ENCODE results near the gene GALNS. TPM values are rescaled to one million over a fixed set of nuclear protein-coding genes. Genes with fewer than 3 reads are reported as not detected.
"Not testable (repeated sequence)": the region's sequence is repeated elsewhere in the genome, so short reads cannot be mapped to it uniquely, and the experiment has no call there.

The GALNS gene
- total and polyA plus RNA-seq, 5 donors = 17.6 to 22.3 (median 19.1) TPM

DNA sequence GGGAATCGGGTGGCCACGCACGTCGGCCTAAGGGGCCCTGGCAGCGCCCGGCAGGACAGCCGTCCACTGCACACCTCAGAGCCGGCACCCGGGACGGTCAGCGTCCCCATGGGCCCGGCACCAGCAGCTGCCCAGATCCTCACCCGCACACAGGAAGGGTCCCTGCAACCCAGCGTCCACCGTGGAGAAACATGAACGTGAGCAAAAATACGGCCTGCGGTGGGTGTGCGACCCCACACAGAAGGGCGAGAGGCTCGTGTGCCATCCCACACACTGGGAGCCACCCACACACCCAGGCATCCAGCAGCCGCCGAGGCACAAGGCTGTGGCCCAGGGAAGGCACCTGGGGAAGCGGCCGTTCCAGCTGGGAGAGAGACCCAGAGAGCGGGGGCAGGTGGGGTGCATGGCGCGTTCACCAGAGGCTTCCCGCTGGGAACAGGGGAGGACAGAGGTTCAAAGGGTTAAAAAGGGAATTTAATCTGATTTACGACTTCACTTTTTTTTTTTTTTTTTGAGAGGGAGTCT is 78.1 kb downstream of the GALNS start:
- ATAC-seq (no peak), DNase-seq (no peak)
- Histone ChIP-seq H3K27me3 (ENCODE audit: control insufficient read depth, insufficient read depth) (no peaks in the 10 kb centered on the region), H3K4me3 (ENCODE audit: low read length) (no peak overlapping the region), H3K27ac (ENCODE audit: low read length) (no peak overlapping the region), H3K9me3 (ENCODE audit: control insufficient read depth, low read length) (no peaks in the 10 kb centered on the region), H3K4me1 (ENCODE audit: control insufficient read depth, insufficient read depth, low read length) (peaks cover 7% of the 10 kb centered on the region)
- intact Hi-C loops (cut with DNase I) = no loop called here
- WGBS = 88% methylated on average over 30 of the region's 30 CpGs

DNA sequence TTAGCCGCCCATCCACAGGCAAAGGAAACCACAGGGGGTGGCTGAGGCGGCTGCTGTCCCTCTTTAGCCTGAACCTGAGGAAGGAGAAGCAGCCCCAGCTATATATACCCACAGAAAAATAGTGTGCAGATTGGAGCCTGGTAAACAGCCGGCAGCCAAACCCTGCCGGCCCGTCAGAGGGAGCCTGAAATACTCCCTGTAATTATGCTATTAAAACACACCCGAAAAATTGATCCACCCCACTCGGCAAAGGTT is 78.5 kb downstream of the GALNS start:
- no peaks in the 10 kb centered on the region for H3K27me3 ChIP-seq (ENCODE audit: control insufficient read depth, insufficient read depth)
- DNase-seq (no peak), ATAC-seq (no peak)
- peaks cover 8% of the 10 kb centered on the region for H3K4me1 ChIP-seq (ENCODE audit: control insufficient read depth, insufficient read depth, low read length)
- no peaks in the 10 kb centered on the region for H3K9me3 ChIP-seq (ENCODE audit: control insufficient read depth, low read length)
- no peak overlapping the region for H3K4me3 ChIP-seq (ENCODE audit: low read length)
- H3K27ac ChIP-seq (ENCODE audit: low read length) = no peak overlapping the region
- intact Hi-C loops (cut with DNase I) = no loop called here
- WGBS = 80% methylated on average over 7 of the region's 7 CpGs

DNA sequence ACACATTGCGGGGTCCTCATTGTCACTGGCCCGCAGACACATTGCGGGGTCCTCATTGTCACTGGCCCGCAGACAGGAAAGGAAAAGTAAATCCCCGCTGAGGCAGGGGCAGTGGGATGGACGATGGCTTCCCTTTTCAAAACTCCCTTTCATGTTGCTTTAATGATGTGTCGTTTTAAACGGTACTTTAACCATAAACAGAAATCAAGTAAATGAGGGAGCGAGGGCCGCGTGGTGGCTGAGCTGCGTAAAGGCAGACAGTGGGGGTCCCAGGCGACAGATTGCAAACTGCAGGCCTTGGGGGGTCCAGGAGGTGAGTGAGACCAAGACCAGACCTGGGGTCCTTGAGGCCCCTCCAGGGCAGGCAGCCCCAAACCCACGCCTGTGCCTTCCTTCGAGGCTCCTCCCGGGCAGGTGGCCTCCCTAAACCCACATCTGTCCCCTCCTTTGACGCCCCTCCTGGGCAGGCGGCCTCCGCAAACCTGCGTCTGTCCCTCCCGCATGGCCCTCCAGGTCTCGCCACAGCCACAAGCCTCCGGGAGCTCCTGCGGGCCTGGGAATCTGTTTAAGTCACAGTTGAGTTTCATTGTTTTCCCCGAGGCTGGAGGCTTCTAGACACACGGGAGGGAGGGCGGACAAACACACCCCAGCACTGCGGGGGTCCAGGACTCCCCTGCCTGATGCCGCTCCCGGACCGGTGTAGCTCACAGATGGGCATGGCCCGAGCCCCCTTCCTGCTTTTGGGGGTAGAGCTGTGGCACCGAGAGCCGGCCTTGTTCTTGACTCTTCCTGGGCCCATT is 79.1 kb downstream of the GALNS start:
- Histone ChIP-seq H3K9me3 (ENCODE audit: control insufficient read depth, low read length) (no peaks in the 10 kb centered on the region), H3K27ac (ENCODE audit: low read length) (no peak overlapping the region), H3K4me1 (ENCODE audit: control insufficient read depth, insufficient read depth, low read length) (peaks cover 9% of the 10 kb centered on the region), H3K4me3 (ENCODE audit: low read length) (no peak overlapping the region), H3K27me3 (ENCODE audit: control insufficient read depth, insufficient read depth) (no peaks in the 10 kb centered on the region)
- 88% methylated on average over 34 of the region's 34 CpGs for WGBS
- intact Hi-C loops (cut with DNase I) = no loop called here
- no peak for DNase-seq
- no peak for ATAC-seq

DNA sequence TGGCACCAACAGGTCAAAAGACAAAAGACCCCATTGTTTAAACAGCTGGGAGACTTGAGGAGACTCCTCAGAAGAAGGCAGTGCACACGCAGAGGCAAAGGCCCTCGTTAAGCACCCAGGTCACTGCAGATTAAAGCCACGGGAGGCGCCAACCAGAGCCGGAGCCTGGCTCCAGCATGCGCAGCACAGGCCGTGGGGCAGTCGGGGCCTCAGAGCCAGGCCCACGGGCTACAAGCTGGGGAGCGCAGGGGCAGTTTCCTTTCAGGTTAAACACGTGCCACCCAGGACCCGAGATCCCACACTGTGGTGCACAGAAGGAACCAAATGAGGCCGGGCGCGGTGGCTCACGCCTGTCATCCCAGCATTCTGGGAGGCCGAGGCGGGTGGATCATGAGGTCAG is 80.9 kb downstream of the GALNS start:
- intact Hi-C loops (cut with DNase I) = no loop called here
- Histone ChIP-seq H3K4me1 (ENCODE audit: control insufficient read depth, insufficient read depth, low read length) (peaks cover 12% of the 10 kb centered on the region), H3K9me3 (ENCODE audit: control insufficient read depth, low read length) (no peaks in the 10 kb centered on the region), H3K4me3 (ENCODE audit: low read length) (no peak overlapping the region), H3K27ac (ENCODE audit: low read length) (no peak overlapping the region), H3K27me3 (ENCODE audit: control insufficient read depth, insufficient read depth) (no peaks in the 10 kb centered on the region)
- ATAC-seq = no peak
- 94% methylated on average over 18 of the region's 18 CpGs for WGBS
- peak in 1 of 3 donors; percentile 32 for DNase-seq

DNA sequence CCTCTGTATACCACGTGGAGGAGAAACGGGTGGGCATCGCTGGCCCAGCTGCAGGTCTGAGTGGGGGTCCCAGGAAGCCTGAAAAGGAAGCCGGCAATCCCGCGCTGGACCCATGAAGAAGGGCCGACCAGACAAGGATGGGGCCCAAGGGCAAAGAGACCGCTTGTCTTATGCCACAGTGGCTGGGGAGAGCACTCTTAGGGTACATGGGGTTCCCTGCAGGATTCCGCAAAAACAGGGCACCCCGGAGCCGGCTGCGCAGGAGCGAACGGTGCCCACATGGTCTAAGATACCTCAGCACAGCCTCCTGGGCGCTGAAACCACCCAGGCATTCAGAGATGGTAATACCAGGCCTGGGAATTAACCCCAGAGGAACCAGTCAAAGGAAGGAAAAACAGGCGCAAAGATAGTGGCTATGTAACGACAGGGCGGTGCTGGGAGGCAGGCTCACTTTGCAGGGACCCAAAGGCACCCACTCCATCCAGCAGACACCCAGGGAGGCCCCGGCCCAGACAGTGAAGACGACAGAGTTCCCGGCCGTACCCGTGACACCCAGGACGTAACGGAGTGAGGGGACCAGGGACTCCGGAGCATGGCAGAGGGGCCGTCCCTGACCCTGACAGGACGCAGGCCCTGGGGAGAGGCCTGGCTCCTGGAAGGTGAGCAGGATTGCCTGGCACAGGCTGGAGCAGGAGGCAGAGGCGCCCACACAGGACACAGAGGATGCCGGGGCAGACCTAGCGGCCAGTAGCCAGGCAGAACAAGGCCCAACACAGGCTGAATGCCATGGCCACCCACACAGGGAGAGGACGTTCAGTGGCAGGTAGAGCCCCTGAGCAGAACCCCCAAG is 82.0 kb downstream of the GALNS start:
- H3K27ac ChIP-seq (ENCODE audit: low read length) = no peak overlapping the region
- 92% methylated on average over 32 of the region's 32 CpGs for WGBS
- H3K4me1 ChIP-seq (ENCODE audit: control insufficient read depth, insufficient read depth, low read length) = peaks cover 10% of the 10 kb centered on the region
- no peaks in the 10 kb centered on the region for H3K27me3 ChIP-seq (ENCODE audit: control insufficient read depth, insufficient read depth)
- H3K4me3 ChIP-seq (ENCODE audit: low read length) = no peak overlapping the region
- ATAC-seq (no peak), DNase-seq (no peak)
- H3K9me3 ChIP-seq (ENCODE audit: control insufficient read depth, low read length) = no peaks in the 10 kb centered on the region
- intact Hi-C loops (cut with DNase I) = no loop called here

DNA sequence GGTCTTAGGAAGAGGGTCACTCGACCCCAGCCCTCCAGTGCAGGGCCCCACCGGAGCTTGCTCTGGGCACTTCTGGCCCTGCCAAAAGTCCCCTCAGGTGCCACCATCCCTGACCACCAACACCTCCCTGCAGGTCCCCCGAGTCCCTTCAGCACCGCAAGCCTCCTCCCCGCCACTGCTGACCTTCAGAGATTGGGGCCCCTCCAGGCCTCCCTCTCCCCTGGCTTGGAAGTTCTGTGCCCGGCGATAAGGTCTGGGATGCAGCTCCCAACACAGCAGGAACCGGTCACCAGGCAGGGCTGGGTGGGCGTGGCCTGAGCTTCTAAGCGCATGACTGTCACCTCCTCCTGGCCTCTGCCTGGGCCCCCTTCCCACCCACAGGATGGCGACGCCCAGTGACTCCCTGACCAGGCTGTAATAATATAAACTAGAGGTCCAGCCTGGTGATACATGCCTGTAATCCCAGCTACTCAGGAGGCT is 82.9 kb downstream of the GALNS start:
- H3K27ac ChIP-seq (ENCODE audit: low read length) = no peak overlapping the region

DNA sequence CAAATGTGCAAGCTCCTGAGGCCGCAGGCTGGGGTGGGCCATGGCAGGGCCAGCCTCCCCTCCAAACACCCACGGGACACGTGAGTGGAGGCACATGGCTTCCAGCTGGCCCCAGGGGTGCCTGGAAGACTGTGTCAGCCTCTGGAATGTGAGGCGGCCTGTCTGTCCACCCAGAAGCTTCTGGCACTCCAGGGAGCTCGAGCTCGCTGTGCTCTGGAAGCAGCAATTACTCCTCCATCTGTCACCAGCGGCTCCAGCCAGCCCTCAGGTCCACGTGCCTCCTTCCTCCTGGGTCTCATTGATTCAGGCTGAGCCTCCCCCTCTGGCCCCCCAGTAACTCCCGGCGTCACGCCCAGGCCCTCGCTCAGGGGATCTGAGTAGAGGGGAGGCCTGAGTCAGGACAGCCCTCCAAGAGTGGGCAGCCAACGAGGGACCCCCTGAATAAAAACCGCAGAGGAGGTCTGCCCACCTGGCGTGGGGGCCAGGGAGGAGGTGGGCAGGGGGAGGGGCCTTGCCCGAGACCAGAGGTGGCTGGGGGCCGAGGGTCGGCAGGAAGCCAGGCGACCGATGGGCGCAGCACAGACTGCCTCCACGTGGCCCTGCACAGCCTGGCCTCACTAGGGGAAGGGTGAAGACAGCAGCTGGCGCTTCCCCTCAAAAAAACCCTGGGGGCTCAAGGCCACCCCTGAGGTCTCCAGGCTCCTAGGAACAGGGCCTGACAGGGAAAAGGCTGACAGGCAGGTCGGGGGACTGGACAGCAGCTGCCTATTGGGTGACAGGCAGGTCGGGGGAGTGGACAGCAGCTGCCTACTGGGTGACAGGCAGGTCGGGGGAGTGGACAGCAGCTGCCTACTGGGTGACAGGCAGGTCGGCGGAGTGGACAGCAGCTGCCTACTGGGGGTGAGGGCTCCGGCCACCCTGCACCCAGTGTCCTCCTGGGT is 83.6 kb downstream of the GALNS start:
- Histone ChIP-seq H3K4me3 (ENCODE audit: low read length) (no peak overlapping the region), H3K27me3 (ENCODE audit: control insufficient read depth, insufficient read depth) (no peaks in the 10 kb centered on the region), H3K27ac (ENCODE audit: low read length) (no peak overlapping the region), H3K4me1 (ENCODE audit: control insufficient read depth, insufficient read depth, low read length) (peaks cover 16% of the 10 kb centered on the region), H3K9me3 (ENCODE audit: control insufficient read depth, low read length) (no peaks in the 10 kb centered on the region)
- 36% methylated on average over 29 of the region's 29 CpGs for WGBS
- DNase-seq (peak; percentile 73 to 85 (median 84)), ATAC-seq (peak; percentile 15 to 34)
- intact Hi-C loops (cut with DNase I) = no loop called here

More for the DNA sequence above, 82.9 kb downstream of the GALNS start:
- 36% methylated on average over 12 of the region's 12 CpGs for WGBS
- H3K4me1 ChIP-seq (ENCODE audit: control insufficient read depth, insufficient read depth, low read length) = peaks cover 9% of the 10 kb centered on the region
- ATAC-seq (peak; percentile 75 to 87), DNase-seq (peak; percentile 91 to 95 (median 92))
- intact Hi-C loops (cut with DNase I) = no loop called here
- H3K9me3 ChIP-seq (ENCODE audit: control insufficient read depth, low read length) = no peaks in the 10 kb centered on the region
- no peak overlapping the region for H3K4me3 ChIP-seq (ENCODE audit: low read length)
- no peaks in the 10 kb centered on the region for H3K27me3 ChIP-seq (ENCODE audit: control insufficient read depth, insufficient read depth)

DNA sequence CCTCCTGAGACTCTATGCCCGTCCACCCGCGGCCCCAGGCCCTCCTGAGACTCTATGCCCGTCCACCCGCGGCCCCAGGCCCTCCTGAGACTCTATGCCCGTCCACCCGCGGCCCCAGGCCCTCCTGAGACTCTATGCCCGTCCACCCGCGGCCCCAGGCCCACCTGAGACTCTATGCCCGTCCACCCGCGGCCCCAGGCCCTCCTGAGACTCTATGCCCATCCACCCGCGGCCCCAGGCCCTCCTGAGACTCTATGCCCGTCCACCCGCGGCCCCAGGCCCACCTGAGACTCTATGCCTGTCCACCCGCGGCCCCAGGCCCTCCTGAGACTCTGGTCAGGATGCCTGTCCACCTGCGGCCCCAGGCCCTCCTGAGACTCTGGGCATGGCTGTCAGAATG is 85.0 kb downstream of the GALNS start:
- H3K4me1 ChIP-seq (ENCODE audit: control insufficient read depth, insufficient read depth, low read length) = peaks cover 25% of the 10 kb centered on the region
- ATAC-seq; H3K27ac ChIP-seq (ENCODE audit: low read length): not testable (repeated sequence)

DNA sequence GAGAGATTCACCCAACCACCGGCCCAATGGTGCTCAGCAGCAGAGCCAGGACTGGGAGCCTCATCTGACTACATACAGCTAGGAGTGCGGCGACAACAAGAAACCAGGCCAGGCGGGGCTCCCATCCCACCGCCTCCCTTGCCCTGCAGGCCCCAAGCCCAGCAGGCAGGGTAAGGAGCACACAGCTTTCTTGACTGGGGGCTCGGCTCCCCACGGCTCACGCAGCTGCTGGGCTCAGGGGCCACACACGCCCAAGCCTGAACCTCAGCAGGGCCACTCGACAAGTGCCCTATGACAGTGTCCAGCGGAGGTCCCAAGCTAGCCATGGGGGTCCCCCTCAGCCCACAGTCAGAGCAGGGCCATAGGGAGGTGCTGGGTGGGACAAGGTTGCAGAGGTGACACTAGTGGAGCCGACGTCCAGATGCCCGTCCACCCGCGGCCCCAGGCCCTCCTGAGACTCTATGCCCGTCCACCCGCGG is 85.4 kb downstream of the GALNS start:
- DNase-seq = no peak
- no peak overlapping the region for H3K4me3 ChIP-seq (ENCODE audit: low read length)
- H3K4me1 ChIP-seq (ENCODE audit: control insufficient read depth, insufficient read depth, low read length) = peaks cover 25% of the 10 kb centered on the region
- no peak for ATAC-seq
- intact Hi-C loops (cut with DNase I) = no loop called here
- H3K27ac ChIP-seq (ENCODE audit: low read length) = no peak overlapping the region
- H3K27me3 ChIP-seq (ENCODE audit: control insufficient read depth, insufficient read depth) = no peaks in the 10 kb centered on the region
- no peaks in the 10 kb centered on the region for H3K9me3 ChIP-seq (ENCODE audit: control insufficient read depth, low read length)
- WGBS = 86% methylated on average over 19 of the region's 19 CpGs

More for the DNA sequence above, 85.0 kb downstream of the GALNS start:
- H3K4me3 ChIP-seq (ENCODE audit: low read length); intact Hi-C loops (cut with DNase I); H3K9me3 ChIP-seq (ENCODE audit: control insufficient read depth, low read length); H3K27me3 ChIP-seq (ENCODE audit: control insufficient read depth, insufficient read depth); DNase-seq: not testable (repeated sequence)
- WGBS = 98% methylated on average over 18 of the region's 23 CpGs

DNA sequence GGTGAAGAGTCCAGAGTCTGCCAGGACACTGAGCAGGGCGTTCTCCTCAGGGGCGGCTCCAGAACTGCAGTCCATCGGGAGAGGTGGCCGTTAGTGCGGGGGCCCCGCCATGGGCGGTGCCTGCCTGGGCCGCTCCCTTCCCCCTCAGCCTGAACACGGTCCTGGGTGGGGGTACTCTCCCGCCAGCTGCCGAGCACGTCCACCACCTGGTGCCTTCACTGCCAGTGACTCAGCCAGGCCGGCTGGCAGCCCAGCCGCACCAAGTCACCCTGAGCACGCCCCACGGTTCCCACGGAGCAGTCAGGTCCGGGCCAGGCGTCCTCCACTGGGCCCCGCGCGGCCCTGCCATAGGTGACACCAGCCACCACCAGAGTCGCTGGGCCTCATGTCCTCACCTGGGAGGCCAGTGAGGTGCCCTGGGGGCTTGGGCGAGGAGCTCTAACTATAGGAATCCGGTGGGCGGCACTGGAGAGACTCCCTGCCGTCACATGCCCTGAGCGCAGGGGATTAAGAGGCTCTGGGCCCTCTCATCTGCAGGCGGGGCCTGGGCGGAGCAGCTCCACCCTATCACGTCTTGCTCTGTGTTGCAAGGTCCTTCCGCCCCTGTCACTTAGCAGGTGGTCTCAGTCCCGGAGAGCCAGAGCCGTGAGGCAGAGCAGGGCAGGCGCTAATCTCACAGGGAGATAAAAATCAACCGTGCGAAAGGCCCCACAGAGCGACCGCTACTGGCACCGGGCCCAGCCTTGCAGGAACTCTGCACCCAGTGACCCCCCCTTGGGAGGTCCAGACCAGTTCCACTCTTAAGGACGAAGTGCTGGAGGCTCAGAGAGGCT is 86.1 kb downstream of the GALNS start:
- ATAC-seq = peak; percentile 1 to 8
- Histone ChIP-seq H3K27me3 (ENCODE audit: control insufficient read depth, insufficient read depth) (no peaks in the 10 kb centered on the region), H3K4me3 (ENCODE audit: low read length) (no peak overlapping the region), H3K27ac (ENCODE audit: low read length) (no peak overlapping the region), H3K4me1 (ENCODE audit: control insufficient read depth, insufficient read depth, low read length) (peaks cover 25% of the 10 kb centered on the region), H3K9me3 (ENCODE audit: control insufficient read depth, low read length) (no peaks in the 10 kb centered on the region)
- intact Hi-C loops (cut with DNase I) = no loop called here
- DNase-seq = peak in 2 of 3 donors; percentile 53 to 67
- 55% methylated on average over 41 of the region's 41 CpGs for WGBS

Data from right cardiac atrium (tissue), 5 donors.